Choroid plexus epithelial cell (primary cell): Measurements from ENCODE around the gene RERE.

Source experiments
- DNase-seq: peaks from one replicate; pipeline ENCODE4 v3.0.0-alpha.2; 2010; ENCODE audit warnings: low read depth
- H3K4me3 ChIP-seq: 2 replicates; pipeline ENCODE4 v1.5.1; 2011; ENCODE audit warnings: low read depth, mild to moderate bottlenecking, control low read depth, low read length, moderate library complexity
- CTCF ChIP-seq: conservative IDR thresholded peaks from 2 replicates; pipeline ENCODE4 v1.5.1; 2011; ENCODE audit warnings: low read depth, mild to moderate bottlenecking, control low read depth, inconsistent platforms, low read length, moderate library complexity

RERE gene

GRCh38 chr1:8465692-8466091 is 351.7 kb downstream of the RERE start:
- H3K4me3 ChIP-seq, result no peak overlapping the region
- no peak for DNase-seq
- TF ChIP-seq CTCF, result no peak

GRCh38 chr1:8465013-8465412 is 352.4 kb downstream of the RERE start:
- peak; percentile 78 for DNase-seq
- no peak overlapping the region for H3K4me3 ChIP-seq
- TF ChIP-seq CTCF, result peak; percentile 29

GRCh38 chr1:8464377-8464776 is 353.1 kb downstream of the RERE start:
- TF ChIP-seq CTCF, result no peak
- no peak for DNase-seq
- H3K4me3 ChIP-seq, result no peak overlapping the region

GRCh38 chr1:8463144-8463927 is 354.1 kb downstream of the RERE start:
- no peak overlapping the region for H3K4me3 ChIP-seq
- TF ChIP-seq CTCF, result peak; percentile 13
- peak; percentile 91 for DNase-seq

GRCh38 chr1:8462371-8462892 is 355.0 kb downstream of the RERE start:
- H3K4me3 ChIP-seq, result no peak overlapping the region
- no peak for DNase-seq
- TF ChIP-seq CTCF, result no peak

- H3K4me3 ChIP-seq, result no peak overlapping the region
- no peak for TF ChIP-seq CTCF
- no peak for DNase-seq
Observed at GRCh38 chr1:8461351-8462110, 355.9 kb downstream of the RERE start.
